ENCODE data around the gene SLC26A9.

Gene SLC26A9

DNA sequence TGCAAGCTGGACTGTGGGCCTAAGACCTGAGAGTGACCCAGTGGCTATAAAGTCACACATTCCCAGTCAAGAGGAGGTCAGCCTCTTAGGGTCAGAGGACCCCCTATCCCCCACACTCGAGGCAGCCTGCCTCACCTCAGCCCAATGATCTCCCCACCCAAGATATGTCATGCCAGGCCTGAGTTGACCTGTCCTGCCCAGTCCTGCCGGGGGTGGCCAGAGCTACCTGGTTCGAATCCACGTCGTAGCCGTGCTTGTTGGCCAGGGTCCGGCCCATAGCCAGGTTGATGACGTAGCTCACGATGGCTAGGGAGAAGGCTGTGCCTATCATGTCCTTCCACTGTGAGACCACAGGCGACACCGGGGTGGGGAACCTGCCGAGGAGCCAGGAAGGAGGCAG, 15.6 kb downstream of the SLC26A9 start:
- no peak for TF ChIP-seq CTCF (IDR thresholded peaks at IDR 0.05; ENCODE audit: insufficient read depth, low read depth, low read length, missing control alignments)
- H3K4me3 ChIP-seq (ENCODE audit: low read depth, low read length) = no peak overlapping the region
- no peak for DNase-seq (ENCODE audit: low read depth)

DNA sequence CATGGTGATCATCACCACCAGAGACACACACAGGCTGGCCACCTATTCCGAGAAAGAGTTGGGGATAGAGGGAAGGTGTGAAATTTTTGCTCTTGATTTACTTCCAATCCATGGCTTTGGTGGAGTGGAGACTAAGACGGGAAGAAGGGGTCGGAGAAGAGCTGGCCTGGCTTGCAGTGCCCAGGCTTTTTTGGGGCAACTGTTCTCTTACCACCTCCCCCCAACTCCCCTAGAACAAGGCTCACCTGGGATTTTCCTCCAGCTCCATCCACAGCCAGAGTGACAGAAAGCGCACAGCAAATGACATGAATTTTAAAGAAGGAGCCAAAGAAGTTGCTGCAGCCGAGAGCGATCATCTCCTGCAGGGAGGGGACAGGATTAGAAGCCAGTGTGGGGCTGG, 16.0 kb downstream of the SLC26A9 start:
- TF ChIP-seq CTCF (IDR thresholded peaks at IDR 0.05; ENCODE audit: insufficient read depth, low read depth, low read length, missing control alignments) = no peak
- DNase-seq (ENCODE audit: low read depth) = no peak
- H3K4me3 ChIP-seq (ENCODE audit: low read depth, low read length) = no peak overlapping the region

- no peak for TF ChIP-seq CTCF (IDR thresholded peaks at IDR 0.05; ENCODE audit: insufficient read depth, low read depth, low read length, missing control alignments)
- H3K4me3 ChIP-seq (ENCODE audit: low read depth, low read length) = no peak overlapping the region
- DNase-seq (ENCODE audit: low read depth) = no peak
Measured at GRCh38 chr1:205926636-205927035, 16.6 kb downstream of the SLC26A9 start.

GRCh38 chr1:205926213-205926612, 17.0 kb downstream of the SLC26A9 start:
- H3K4me3 ChIP-seq (ENCODE audit: low read depth, low read length) = no peak overlapping the region
- no peak for TF ChIP-seq CTCF (IDR thresholded peaks at IDR 0.05; ENCODE audit: insufficient read depth, low read depth, low read length, missing control alignments)
- DNase-seq (ENCODE audit: low read depth) = no peak

DNA sequence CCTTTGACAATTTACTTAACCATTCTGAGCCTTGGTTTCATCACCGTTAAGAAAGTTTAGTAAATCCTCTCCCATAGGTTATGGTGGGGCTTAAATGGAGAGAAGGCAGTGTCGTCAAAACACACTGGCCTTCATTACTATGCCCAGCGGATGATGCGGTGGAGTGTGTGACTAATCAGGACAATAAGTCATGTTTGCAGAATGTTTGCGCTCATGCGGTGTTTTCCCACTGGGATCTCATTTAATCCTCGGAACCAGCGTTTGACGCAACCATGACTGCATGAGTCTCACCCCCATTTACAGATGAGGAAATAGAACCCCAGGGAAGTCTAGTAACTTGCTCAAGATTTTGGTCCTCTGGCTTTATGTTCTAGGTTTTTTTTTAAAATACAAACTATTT, 17.5 kb downstream of the SLC26A9 start:
- no peak for TF ChIP-seq CTCF (IDR thresholded peaks at IDR 0.05; ENCODE audit: insufficient read depth, low read depth, low read length, missing control alignments)
- H3K4me3 ChIP-seq (ENCODE audit: low read depth, low read length) = no peak overlapping the region
- DNase-seq (ENCODE audit: low read depth) = no peak

GRCh38 chr1:205924460-205924790, 18.8 kb downstream of the SLC26A9 start:
- H3K4me3 ChIP-seq (ENCODE audit: low read depth, low read length) = no peak overlapping the region
- no peak for DNase-seq (ENCODE audit: low read depth)
- no peak for TF ChIP-seq CTCF (IDR thresholded peaks at IDR 0.05; ENCODE audit: insufficient read depth, low read depth, low read length, missing control alignments)

DNA sequence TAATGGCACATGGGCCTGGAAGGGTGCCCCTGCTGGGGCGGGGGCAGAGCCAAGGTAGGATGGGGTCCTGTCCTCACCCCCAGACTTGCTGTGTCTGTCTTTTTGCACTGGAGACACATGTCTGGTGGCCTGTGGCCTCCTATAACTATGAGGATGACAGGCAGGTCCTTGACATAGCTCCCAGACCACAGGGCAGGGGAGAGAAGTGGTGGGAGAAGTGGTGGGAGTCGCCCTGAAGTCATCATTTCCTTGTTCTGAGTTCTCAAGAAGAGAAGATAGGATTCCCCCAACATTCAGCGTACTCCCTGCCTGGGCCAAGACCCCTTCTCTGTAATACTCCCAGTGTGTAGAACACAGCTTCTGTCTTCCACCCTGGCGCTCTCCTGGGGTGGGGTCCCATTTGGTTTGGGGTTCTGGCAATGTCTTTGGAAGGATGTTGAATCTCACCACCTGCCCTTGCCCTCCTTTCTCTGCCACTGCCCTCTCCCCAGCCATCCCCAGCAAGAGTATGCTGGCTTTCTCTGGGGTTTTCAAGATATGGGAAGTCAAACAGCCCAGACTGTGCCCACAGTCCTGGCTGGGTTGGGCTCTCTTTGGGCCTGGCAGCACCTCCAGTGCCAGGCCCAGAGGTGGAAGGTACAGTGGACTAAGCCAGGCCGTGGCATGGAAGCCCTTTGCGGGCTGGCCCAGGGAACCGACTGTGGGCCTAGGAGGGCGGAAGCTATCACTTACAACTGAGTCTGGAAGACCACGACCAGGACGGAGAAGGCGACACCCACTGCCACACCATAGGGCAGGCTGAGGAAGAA, 19.4 kb downstream of the SLC26A9 start:
- TF ChIP-seq CTCF (IDR thresholded peaks at IDR 0.05; ENCODE audit: insufficient read depth, low read depth, low read length, missing control alignments) = no peak
- no peak overlapping the region for H3K4me3 ChIP-seq (ENCODE audit: low read depth, low read length)
- no peak for DNase-seq (ENCODE audit: low read depth)
